Forelimb muscle (tissue), 1 donor: Measurements from ENCODE around the gene FBXW7. TPM values are rescaled to one million over a fixed set of nuclear protein-coding genes. Genes with fewer than 3 reads are reported as not detected.
"Not testable (repeated sequence)": the region's sequence is repeated elsewhere in the genome, so short reads cannot be mapped to it uniquely, and the experiment has no call there.

Experiments used
- DNase-seq: peaks from one replicate; pipeline ENCODE4 v3.0.0-alpha.2; 2013; ENCODE audit warnings: low read depth
- polyA plus RNA-seq: library from polyadenylated mRNA; unstranded; fragments of 120-200 nt; gene quantifications from one replicate; pipeline ENCODE4 v1.2.1, GENCODE V29; 2013; ENCODE audit not compliant: insufficient read length

The FBXW7 gene, protein sequence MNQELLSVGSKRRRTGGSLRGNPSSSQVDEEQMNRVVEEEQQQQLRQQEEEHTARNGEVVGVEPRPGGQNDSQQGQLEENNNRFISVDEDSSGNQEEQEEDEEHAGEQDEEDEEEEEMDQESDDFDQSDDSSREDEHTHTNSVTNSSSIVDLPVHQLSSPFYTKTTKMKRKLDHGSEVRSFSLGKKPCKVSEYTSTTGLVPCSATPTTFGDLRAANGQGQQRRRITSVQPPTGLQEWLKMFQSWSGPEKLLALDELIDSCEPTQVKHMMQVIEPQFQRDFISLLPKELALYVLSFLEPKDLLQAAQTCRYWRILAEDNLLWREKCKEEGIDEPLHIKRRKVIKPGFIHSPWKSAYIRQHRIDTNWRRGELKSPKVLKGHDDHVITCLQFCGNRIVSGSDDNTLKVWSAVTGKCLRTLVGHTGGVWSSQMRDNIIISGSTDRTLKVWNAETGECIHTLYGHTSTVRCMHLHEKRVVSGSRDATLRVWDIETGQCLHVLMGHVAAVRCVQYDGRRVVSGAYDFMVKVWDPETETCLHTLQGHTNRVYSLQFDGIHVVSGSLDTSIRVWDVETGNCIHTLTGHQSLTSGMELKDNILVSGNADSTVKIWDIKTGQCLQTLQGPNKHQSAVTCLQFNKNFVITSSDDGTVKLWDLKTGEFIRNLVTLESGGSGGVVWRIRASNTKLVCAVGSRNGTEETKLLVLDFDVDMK
- polyA plus RNA-seq, result 25.9 TPM

DNA sequence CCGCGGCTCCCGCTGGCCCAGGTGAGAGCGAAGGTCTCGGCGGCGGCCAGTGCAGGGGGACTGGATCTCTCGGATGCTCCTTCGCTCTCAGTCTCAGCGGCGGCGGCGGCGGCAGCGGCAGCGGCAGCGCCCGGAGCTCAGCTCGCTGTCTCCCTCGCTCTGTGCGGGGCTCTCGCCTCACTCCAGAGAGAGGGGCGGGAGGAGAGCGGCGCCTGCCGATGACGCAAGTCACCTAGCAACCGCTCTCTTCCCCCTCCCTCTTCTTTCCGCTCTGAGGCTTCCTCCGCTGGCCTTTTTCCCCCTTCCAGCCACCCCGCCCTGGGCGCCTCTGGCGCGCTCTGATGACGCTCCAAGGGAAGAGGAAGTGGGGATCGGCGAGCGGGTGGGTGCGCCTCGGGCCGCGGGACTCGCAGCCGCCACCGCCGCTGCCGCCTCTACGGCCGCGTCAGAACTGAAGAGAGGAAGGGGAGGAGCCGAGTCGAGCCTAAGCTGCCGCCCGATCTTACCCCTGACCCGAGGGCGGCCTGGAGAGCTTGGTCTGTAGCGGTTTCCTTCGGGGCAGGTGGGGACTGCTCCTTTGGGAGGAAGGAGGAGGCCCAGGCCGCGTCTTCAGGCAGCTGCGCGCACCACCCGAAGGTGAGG, at the start of gene FBXW7:
TSS of gene FBXW7 (minus strand) at position 190 of the 642 bp plus-strand sequence. CDS start 124,289 bp downstream, outside the sequence.
- DNase-seq, result peak; percentile 98

DNA sequence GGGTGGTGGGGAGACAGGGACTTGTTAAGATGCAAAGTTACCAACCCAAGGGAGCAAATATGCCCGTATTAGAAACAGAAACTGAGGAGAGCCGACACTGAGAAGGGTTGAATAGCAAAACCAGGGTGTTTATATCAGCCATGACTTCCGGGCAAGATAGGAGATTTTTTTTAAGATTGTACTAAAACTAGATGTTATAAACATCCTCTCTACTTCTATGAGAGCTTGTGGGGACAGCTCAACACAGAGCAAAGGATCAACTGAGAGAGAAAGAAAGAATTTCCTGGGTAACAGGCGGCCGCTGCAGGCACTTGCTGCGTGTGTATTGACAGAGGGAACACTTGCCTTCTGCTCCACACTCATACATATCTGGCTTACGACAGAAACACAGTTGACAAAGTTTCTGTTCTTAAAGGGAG, 49.1 kb upstream of the FBXW7 start:
- no peak for DNase-seq

DNA sequence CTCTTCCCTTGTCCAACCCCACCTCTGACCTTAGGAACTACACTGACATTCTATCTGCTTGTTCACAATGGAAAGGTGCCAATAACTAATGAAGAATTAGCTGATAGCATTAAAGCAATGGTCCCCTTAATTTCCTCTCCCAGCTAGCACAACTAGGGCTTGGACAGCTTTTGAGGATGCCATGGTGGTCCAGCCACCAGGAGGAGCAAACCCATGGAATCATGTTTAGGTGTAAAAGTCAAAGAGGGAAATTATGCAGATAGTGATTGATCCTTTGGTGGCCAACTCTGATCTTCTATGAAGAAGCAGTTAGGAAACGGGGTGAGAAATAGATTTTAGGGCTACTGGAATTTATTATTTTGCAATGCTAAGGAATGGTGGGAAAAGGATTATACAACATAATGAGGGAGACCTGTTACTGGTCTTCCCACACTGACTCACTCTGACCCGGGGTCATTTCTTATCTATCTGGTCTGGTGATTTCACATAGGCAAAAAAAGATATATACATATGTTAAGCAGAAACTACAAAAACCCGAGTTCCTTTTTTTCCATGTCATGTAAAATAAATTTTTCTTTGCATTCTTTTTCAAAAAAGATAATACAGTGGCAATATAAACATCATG, 45.8 kb upstream of the FBXW7 start:
- no peak for DNase-seq

DNA sequence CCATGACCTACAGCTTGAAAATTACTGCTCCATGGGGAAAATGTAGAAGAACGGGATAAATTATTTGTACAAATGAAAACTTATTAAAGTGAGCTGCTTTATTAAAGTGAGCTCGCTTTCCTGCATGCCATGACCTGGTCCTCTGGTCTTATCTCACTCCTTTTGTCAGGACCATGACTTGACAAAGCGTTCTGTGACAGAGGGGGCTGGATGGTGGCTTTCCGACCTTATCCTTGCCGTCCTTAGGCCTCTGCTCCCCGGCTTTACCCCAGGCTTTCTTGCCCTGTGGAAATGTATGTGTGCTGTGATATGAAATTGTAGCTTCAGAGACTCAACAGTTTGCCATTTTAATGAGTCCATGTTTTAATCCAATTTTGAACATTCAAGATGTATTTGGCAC, 44.0 kb upstream of the FBXW7 start:
- no peak for DNase-seq

DNA sequence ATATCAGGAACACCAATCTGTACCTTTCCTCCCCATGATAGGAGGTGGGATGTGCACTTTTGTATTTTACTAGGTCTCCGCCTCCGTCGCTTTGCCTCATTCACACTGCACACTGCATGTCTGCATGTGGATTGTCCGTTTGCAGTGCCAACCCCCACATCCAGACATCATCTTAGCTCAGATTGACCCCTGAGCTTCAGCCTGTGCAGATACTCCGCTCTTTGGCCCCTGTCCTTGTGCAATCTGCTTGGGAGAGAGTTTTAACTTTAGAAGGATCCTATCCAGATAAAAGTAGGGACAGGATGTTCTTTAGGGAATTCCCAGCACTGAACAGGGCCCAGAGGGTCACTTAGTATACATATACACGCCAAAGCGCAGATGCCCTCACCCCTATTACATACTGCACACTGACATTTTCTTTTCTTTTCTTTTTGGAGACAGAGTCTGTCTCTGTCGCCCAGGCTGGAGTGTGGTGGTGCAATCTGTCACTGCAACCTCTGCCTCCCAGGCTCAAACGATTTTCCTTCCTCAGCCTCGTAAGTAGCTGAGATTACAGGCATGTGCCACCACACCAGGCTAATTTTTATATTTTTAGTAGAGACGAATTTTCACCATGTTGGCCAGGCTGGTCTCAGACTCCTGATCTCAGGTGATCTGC, 43.3 kb upstream of the FBXW7 start:
- DNase-seq, result no peak

DNA sequence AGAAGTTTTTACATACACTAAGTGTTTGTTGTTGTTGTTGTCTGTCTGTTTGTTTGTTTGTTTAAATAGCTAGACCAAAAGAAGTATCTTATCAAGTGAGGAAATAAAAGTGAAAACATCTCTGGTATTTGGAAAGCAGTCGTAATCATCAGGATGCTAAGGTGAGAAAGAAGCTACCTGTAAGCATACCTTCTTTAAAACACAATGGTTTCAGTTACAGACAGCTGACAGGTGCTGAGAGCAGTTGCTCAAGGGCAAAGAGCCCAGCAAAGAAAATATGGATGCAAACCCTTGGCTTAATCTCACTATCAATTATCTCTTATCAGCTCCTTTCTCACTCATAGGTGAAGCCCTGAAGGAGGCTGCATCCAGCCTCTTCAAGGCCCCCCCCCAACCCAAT, 42.8 kb upstream of the FBXW7 start:
- no peak for DNase-seq

DNA sequence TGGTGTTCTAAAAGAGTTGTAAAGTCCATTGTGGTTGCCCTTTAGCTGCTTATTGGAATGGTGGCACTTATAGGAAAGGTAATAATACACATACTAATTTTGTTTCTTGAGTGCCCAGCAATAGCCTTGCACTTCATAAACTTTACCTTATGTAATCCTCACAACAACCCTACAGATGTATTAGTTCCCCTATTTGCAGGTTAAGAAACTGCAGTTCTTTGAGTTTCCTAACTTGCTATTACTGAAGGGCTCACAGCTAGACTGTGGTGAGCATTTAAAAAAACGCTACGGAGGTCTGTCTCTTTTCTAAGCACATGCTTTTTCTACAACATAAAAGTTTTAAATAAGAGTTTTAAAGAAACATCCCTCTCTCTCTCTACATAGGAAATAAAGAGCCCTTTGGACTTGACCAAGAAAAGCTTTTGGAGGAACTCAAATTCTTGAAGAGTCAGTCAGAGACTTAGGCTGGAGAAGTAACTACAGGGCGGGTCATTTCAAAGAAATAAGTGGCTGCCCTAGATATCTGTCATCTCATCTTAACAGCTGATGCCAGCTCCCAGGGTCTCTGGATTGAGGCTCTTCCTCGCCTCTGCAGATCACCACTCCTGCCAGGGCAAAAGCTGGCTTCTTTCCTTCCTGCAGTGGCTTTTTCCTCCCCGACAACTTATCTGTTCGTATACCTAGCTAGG, 42.0 kb upstream of the FBXW7 start:
- no peak for DNase-seq

DNA sequence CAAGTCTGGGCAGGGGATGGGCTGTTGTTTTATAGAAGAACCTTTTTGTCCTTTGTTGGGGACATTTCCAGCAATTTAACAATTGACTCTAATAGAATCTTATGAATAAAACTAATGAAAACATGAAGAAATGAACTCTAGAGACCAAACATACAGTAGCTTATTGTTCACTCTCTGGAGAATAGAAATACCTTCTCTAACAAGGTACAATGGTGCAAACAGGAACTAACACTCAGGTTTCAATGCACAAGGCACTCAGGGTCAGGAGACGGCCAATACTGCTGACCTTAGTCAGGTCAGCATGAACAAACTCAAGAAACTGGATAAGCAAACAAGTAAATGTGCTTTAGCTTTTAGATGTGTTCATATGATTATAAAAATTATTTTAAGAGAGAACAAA, 39.6 kb upstream of the FBXW7 start:
- DNase-seq, result no peak

DNA sequence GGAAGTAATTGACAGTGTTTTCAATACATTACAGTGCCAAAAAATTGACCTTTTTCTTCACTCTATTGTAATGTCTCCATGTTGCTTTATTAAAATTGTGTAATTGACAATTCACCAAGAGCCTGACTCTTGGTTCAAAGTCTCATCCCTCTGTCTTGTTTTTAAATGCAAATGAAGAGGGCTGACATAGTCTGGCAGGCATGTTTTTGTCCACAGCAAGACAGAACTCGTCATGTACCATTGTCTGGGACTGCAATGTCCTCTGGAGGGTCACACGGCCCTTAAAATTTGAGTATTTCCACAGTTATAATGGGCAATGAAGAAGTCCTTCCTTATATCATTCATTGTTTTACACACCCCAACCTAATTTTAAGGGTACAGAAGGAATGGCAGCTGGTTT, 38.0 kb upstream of the FBXW7 start:
- DNase-seq, result no peak

DNA sequence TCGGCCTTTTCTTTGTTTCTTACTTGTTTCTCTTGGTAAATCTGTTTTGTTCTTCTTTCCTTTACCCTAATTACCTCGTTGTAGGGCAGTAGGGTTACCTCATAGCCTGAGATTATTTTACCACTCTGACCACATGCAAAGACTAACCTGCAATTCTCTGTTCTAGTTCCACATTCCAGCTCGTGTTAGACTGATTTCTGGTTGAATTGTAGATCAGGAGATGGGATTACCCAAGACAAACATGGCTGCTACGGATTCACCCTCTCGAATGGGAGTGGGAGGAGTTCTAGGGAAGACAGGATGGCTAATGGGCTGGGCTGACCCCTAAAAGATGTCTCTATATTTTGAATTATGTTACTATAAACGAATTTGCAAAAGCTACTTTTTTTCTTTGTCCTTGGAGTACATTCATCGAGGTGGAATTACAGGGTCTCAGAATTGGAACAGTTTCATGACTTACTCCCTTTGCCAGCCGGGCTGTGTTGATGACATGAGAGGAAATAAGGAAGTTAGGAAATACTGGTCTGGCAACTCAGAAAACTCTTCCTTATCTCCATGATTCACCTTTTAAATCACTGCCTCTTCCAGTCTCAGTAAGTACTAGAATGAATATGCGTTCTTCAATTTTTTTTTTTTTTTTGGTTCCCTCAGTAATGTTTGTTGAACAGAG, 36.7 kb upstream of the FBXW7 start:
- DNase-seq, result no peak

DNA sequence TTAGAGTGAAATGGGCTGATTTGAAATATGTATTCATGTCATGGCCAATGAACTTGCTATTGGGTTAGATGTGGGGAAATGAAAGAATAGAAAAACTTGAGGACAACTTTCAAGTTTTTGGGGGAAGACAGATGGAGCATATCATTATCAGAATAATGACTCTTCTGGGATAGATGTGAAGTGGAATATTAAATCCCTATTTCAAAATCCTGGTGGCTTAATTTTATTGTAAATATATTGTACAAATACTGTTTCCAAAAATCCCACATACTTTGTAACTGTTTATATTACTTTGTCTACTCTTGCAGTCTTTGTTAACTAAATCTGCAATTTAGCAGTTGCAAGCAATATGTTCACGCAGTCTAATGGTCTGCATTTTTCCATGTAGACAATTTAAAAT, 35.9 kb upstream of the FBXW7 start:
- DNase-seq, result no peak

DNA sequence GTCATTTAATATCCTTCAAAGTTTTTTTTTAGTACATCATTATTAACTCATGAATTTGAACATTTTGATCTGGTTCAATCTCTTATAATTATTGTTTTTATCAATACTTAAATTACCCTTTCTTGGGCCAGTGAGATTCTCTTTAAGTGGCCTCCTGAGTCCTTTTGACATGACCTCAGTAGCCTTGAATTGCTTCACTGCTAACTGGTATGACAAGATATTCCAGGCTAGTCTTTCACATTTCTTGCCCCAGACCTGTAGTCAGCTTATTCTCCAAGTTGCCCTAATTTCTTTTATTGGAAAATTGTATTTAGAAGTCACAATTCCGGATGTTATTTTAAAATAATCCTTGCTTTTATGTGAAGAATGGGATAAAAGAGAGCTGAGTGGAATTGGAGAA, 35.4 kb upstream of the FBXW7 start:
- no peak for DNase-seq

DNA sequence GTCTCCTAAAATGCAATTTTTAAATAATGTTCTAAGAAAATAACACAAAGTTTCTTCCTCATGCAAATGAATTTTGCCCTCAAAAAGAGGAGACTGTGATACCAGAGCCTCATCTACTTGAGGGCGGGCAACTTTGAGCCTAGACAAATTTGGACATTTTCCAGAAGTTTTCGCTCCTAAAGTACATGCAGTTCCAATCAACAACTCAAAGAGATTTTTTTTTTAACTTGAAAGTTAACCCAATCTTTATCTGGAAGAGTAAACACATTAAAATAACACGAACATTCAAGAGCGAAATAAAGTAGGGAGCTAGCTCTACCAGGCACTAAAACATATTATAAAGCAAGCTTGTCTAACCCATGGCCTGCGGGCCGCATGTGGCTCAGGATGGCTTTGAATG, 29.4 kb upstream of the FBXW7 start:
- DNase-seq, result no peak

DNA sequence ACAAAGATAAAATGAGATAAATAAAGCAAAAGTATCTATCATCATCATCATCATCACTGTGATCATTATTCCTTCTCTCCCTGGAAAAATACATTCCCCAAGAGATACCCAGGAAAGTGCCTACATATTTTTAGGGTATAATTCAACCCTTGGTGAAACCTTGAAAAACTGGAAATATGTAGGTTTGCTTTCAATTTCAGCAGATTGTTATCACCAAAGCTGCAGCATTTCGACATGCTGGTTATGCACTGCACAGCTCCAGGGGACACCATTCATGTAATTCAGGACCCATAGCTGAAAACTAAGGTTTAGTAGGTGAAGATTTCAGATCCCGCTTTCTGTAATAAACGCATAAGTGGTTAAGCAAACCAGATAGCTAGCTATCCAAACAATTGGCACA, 28.4 kb upstream of the FBXW7 start:
- no peak for DNase-seq

DNA sequence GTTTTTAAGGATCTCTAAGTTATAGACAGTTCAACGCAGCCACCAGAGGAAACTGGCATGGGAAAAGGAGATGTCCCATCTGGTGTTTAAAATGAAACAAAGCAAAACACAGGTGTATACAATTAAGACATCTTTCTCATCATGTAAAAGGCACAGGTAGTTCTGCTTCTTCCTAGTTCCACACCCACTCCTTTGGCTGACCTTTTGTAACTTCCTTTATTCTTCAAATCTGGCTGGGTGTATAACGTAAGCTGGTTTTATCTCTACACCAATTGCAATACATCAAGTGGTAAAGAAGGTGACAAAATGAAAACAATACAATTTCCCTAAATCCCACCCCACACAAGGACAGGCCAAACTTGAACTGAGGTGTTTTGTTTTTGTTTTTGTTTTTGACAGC, 27.3 kb upstream of the FBXW7 start:
- DNase-seq, result no peak

DNA sequence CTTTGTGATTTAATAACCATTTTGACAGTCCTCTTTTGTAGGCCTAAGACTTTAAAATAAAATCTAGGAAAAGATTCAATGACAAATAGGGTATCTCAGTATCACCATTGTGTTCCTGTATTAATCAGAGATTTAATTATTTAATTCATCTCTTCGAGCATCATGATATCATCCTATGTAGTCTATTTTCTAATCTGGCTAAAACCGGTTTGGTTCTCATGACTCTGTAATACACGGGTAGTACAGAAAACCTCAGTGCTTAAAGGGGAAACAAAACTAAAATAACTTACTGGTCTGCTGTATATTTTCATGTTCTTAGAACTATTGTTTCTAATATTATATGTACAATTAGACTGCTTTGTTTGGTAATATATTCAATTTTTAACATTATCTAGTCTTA, 23.7 kb upstream of the FBXW7 start:
- DNase-seq, result no peak

DNA sequence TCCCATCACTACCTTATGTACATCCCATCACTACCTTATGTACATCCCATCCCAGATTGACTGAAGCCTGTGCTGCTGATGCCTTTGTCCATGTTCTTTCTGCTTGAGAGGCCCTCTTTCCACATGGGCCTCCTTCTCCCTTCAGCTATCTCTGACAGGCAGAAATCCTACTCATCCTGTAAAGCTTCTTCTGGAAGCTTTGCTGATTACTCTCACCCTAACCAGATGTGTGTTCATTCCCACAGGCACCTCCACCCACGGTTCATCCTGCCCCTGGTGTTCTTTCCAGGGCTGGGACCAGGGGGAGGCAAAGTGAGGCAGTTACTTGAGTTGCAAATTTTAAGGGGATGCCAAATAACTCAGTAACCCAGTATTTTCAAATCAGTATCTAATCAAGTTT, 22.5 kb upstream of the FBXW7 start:
- DNase-seq, result no peak

DNA sequence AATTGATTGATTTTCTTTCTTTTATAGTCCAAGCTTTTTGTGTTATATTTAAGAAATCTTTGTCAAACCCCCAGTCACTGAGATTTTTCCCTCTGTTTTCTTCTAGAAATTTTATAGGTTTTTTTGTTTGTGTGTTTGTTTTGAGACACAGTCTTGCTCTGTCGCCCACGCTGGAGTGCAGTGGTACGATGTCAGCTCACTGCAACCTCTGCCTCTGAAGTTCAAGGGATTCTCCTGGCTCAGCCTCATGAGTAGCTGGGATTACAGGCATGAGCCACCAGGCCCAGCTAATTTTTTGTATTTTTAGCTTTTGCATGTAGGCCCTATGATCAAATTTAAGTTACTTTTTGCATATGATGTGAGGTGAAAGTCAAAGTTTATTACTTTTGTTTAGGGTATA, 20.9 kb upstream of the FBXW7 start:
- no peak for DNase-seq

DNA sequence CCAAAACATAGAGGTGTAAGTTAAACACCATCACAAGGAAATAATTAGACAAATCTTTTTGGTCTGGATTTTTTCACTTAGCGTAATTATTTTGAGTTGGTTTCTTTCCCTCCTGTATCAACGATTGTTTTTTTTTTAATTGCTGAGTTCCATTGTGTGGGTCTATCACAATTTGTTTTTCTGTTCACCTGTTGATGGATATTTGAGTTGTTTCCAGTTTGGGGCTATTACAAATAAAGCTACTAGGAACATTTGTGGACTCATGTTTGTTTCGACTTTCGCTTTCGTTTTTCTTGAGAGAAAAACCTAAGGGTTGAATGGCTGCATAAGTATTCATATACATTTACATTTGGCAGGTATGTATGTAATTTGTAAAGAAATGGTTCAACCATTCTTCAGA, 20.4 kb upstream of the FBXW7 start:
- DNase-seq, result no peak

DNA sequence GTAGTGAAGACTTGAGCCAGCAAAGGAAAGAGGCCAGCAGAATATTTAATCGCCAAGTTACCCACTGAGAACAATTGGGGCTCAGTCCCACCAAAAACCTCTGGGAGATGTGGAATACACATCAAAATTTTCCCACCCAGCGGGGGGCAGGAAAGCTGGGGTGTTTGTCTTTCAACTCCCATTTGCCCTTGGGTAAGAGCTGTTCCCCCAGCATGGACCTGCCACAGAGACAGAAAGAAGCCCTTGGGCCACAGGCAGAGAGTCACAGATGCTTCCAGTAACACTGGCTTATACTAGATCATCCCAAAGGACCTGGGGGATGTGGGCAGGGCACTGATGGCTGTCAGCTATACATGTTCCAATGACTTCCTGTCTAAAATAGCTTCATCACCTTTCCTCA, 18.9 kb upstream of the FBXW7 start:
- DNase-seq, result no peak

DNA sequence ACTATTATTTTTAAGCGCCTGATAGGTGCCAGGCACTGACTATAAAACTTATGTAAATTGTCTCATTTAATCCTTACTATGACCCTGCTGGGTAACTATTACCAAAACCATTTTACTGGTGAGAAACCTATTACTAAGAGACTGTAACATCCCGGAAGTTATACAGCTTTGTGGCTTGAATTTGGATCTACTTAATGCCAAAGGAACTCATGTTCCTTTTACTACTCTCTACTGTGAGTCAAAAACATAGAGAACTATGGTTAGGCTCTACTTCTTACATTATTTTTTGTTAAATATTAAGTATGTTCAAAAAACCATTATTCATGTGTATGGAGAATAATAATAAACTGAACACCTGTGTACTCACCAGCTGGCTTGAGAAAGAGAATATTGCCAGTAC, 14.8 kb upstream of the FBXW7 start:
- not testable (repeated sequence) for DNase-seq
